Naive thymus-derived CD4-positive, alpha-beta T cell (primary cell): ENCODE data around the gene KDM5C. TPM values are rescaled to one million over a fixed set of nuclear protein-coding genes. Genes with fewer than 3 reads are reported as not detected.

ENCODE experiments used
- ATAC-seq: fragments of 150-1000 bp; cut with Tn5 transposase; 2 replicates; pipeline ENCODE4 v1.10.0; 2021; ENCODE audit warnings: mild to moderate bottlenecking, moderate library complexity
- CTCF ChIA-PET: fragments of 350-600 bp; sonication (Branson Sonifier 250); formaldehyde crosslinking; loops from one replicate; lab custom pipeline; 2021; ENCODE audit warnings: antibody characterized with exemption; lab: Charles Lee
- POLR2A ChIA-PET: fragments of 350-600 bp; sonication (Branson Sonifier 250); formaldehyde crosslinking; loops from one replicate; lab custom pipeline; 2021; ENCODE audit warnings: antibody characterized with exemption, inconsistent platforms; lab: Charles Lee
- DNase-seq, 9 donors: peaks; one replicate each; pipeline versions ENCODE4 v3.0.0 to v3.0.0-alpha.2; 2020 to 2022; ENCODE audit warnings: mixed read lengths in 1 of 9
- H3K27ac ChIP-seq: one replicate; pipeline ENCODE4 v1.7.0; 2013; ENCODE audit warnings: mild to moderate bottlenecking, low read depth, low read length, moderate library complexity
- H3K27me3 ChIP-seq, 2 donors: one replicate each; pipeline ENCODE4 v1.7.0; 2013; ENCODE audit warnings: low read length in 2 of 2, mild to moderate bottlenecking in 2 of 2, moderate library complexity in 2 of 2; ENCODE audit not compliant: control insufficient read depth in 2 of 2, insufficient read depth in 2 of 2
- H3K36me3 ChIP-seq, 3 experiments: 1 replicate in 2 of 3; 2 replicates in 1 of 3; pipeline ENCODE4 v1.7.0; 2013; ENCODE audit warnings: low read length in 3 of 3, mild to moderate bottlenecking in 3 of 3, moderate library complexity in 1 of 3; ENCODE audit not compliant: insufficient read depth in 3 of 3, control insufficient read depth in 2 of 3
- H3K4me1 ChIP-seq, 2 donors: one replicate each; pipeline ENCODE4 v1.7.0; 2013; ENCODE audit warnings: low read length in 2 of 2, mild to moderate bottlenecking in 2 of 2, moderate library complexity in 1 of 2; ENCODE audit not compliant: control insufficient read depth in 2 of 2, insufficient read depth in 2 of 2
- H3K4me3 ChIP-seq: 2 replicates; pipeline ENCODE4 v1.7.0; 2013; ENCODE audit warnings: mild to moderate bottlenecking, low read length
- H3K9me3 ChIP-seq, 3 experiments: 1 replicate in 2 of 3; 2 replicates in 1 of 3; pipeline ENCODE4 v1.7.0; 2013; ENCODE audit warnings: low read length in 3 of 3; ENCODE audit not compliant: control insufficient read depth in 2 of 3
- H3K27ac Mint-ChIP-seq, 9 donors: one replicate each; pipeline ENCODE4 v1.8.0; 2020 to 2022; ENCODE audit warnings: mixed read lengths in 9 of 9, mild to moderate bottlenecking in 8 of 9, moderate library complexity in 5 of 9, inconsistent platforms in 2 of 9
- H3K27me3 Mint-ChIP-seq, 5 donors: one replicate each; pipeline ENCODE4 v1.8.0; 2021 to 2022; ENCODE audit warnings: mixed read lengths in 5 of 5, mild to moderate bottlenecking in 1 of 5
- H3K36me3 Mint-ChIP-seq, 5 donors: one replicate each; pipeline ENCODE4 v1.8.0; 2020 to 2022; ENCODE audit warnings: mixed read lengths in 5 of 5, mild to moderate bottlenecking in 3 of 5, inconsistent platforms in 1 of 5
- H3K4me1 Mint-ChIP-seq, 7 donors: one replicate each; pipeline ENCODE4 v1.8.0; 2020 to 2022; ENCODE audit warnings: mixed read lengths in 7 of 7, mild to moderate bottlenecking in 3 of 7, inconsistent platforms in 1 of 7
- H3K4me3 Mint-ChIP-seq, 10 donors: one replicate each; pipeline ENCODE4 v1.8.0; 2020 to 2022; ENCODE audit warnings: mild to moderate bottlenecking in 10 of 10, mixed read lengths in 10 of 10, moderate library complexity in 6 of 10, inconsistent platforms in 2 of 10
- H3K9me3 Mint-ChIP-seq, 11 donors: one replicate each; pipeline ENCODE4 v1.8.0; 2020 to 2022; ENCODE audit warnings: mixed read lengths in 11 of 11, mild to moderate bottlenecking in 4 of 11, inconsistent platforms in 1 of 11, moderate library complexity in 1 of 11
- intact Hi-C, 2 donors: fragments of 100-400 bp; cut with micrococcal nuclease; formaldehyde crosslinking; loops; one replicate each; pipeline ENCODE4 v1.15.1; 2023
- polyA plus RNA-seq, 2 donors: library from polyadenylated mRNA; unstranded; fragments of 300-500 nt; fragmentation: Illumina TruSeq; gene quantifications; one replicate each; pipeline ENCODE4 v1.2.3, GENCODE V29; 2021
- total RNA-seq, 6 experiments: library from RNA in 5 of 6; stranded (reverse) in 5 of 6; gene quantifications; 1 replicate in 5 of 6; 2 replicates in 1 of 6; pipeline ENCODE4 v1.2.3 and lab custom pipeline; 2021 to 2026

Gene KDM5C
- total and polyA plus RNA-seq, 7 experiments from 2014 or later, result 24.4 to 216 (median 128) TPM

GRCh38 chrX:53257166-53257565, 32.2 kb upstream of the KDM5C start:
- Histone ChIP-seq H3K36me3 (no peaks in the 10 kb centered on the region), H3K27me3 (no peaks in the 10 kb centered on the region), H3K4me1 (peaks cover 0 to 5% of the 10 kb centered on the region in 2 donors), H3K9me3 (no peaks in the 10 kb centered on the region), H3K27ac (no peak overlapping the region), H3K4me3 (no peak overlapping the region)
- ATAC-seq, result no peak
- CTCF ChIA-PET, result no interaction called here
- H3K27ac Mint-ChIP-seq, result no peak overlapping the region
- intact Hi-C loops, result no loop called here
- no peak overlapping the region for H3K4me3 Mint-ChIP-seq
- DNase-seq, result no peak
- POLR2A ChIA-PET, result no interaction called here
- peaks cover 0 to 5% (median 0%) of the 10 kb centered on the region in 5 donors for H3K27me3 Mint-ChIP-seq
- H3K36me3 Mint-ChIP-seq, result no peaks in the 10 kb centered on the region
- H3K4me1 Mint-ChIP-seq, result peaks cover 8 to 16% (median 10%) of the 10 kb centered on the region in 7 donors
- no peaks in the 10 kb centered on the region for H3K9me3 Mint-ChIP-seq

- no peaks in the 10 kb centered on the region for H3K36me3 ChIP-seq
- Mint-ChIP-seq H3K9me3 (no peaks in the 10 kb centered on the region), H3K27me3 (peaks cover 0 to 3% (median 0%) of the 10 kb centered on the region in 5 donors), H3K36me3 (no peaks in the 10 kb centered on the region), H3K27ac (no peak overlapping the region), H3K4me1 (peaks cover 3 to 10% (median 4%) of the 10 kb centered on the region in 7 donors), H3K4me3 (no peak overlapping the region)
- H3K4me1 ChIP-seq, result peaks cover 0 to 4% of the 10 kb centered on the region in 2 donors
- CTCF ChIA-PET, result no interaction called here
- no peak for DNase-seq
- no peak overlapping the region for H3K4me3 ChIP-seq
- intact Hi-C loops, result no loop called here
- ATAC-seq, result no peak
- POLR2A ChIA-PET, result no interaction called here
- H3K27me3 ChIP-seq, result no peaks in the 10 kb centered on the region
- no peak overlapping the region for H3K27ac ChIP-seq
- no peaks in the 10 kb centered on the region for H3K9me3 ChIP-seq
These were observed 31.5 kb upstream of the KDM5C start for GRCh38 chrX:53256446-53257041.

GRCh38 chrX:53255738-53256191, 30.8 kb upstream of the KDM5C start:
- no peaks in the 10 kb centered on the region for H3K9me3 ChIP-seq
- ATAC-seq (no peak), DNase-seq (no peak)
- H3K36me3 ChIP-seq, result no peaks in the 10 kb centered on the region
- intact Hi-C loops, result no loop called here
- H3K4me1 ChIP-seq, result no peaks in the 10 kb centered on the region
- Mint-ChIP-seq H3K4me3 (no peak overlapping the region), H3K27me3 (peaks cover 0 to 3% (median 0%) of the 10 kb centered on the region in 5 donors), H3K4me1 (peaks cover 0 to 6% (median 0%) of the 10 kb centered on the region in 7 donors), H3K27ac (no peak overlapping the region), H3K9me3 (no peaks in the 10 kb centered on the region), H3K36me3 (no peaks in the 10 kb centered on the region)
- POLR2A ChIA-PET, result no interaction called here
- CTCF ChIA-PET, result no interaction called here
- H3K27me3 ChIP-seq, result no peaks in the 10 kb centered on the region
- no peak overlapping the region for H3K4me3 ChIP-seq
- H3K27ac ChIP-seq, result no peak overlapping the region

- Mint-ChIP-seq H3K36me3 (no peaks in the 10 kb centered on the region), H3K9me3 (no peaks in the 10 kb centered on the region), H3K27me3 (no peaks in the 10 kb centered on the region), H3K4me3 (no peak overlapping the region), H3K27ac (no peak overlapping the region), H3K4me1 (no peaks in the 10 kb centered on the region)
- DNase-seq, result no peak
- H3K9me3 ChIP-seq, result no peaks in the 10 kb centered on the region
- no peak for ATAC-seq
- no peaks in the 10 kb centered on the region for H3K27me3 ChIP-seq
- ChIA-PET CTCF (no interaction called here), POLR2A (no interaction called here)
- H3K4me3 ChIP-seq, result no peak overlapping the region
- intact Hi-C loops, result no loop called here
- no peaks in the 10 kb centered on the region for H3K4me1 ChIP-seq
- H3K36me3 ChIP-seq, result no peaks in the 10 kb centered on the region
- no peak overlapping the region for H3K27ac ChIP-seq
These were observed 29.8 kb upstream of the KDM5C start for GRCh38 chrX:53254570-53255461.

GRCh38 chrX:53253293-53254020, 28.4 kb upstream of the KDM5C start:
- ATAC-seq (no peak), DNase-seq (no peak)
- no peaks in the 10 kb centered on the region for H3K36me3 ChIP-seq
- no peak overlapping the region for H3K27ac Mint-ChIP-seq
- H3K36me3 Mint-ChIP-seq, result no peaks in the 10 kb centered on the region
- H3K9me3 Mint-ChIP-seq, result no peaks in the 10 kb centered on the region
- ChIA-PET POLR2A (no interaction called here), CTCF (no interaction called here)
- no peak overlapping the region for H3K4me3 Mint-ChIP-seq
- no peaks in the 10 kb centered on the region for H3K4me1 Mint-ChIP-seq
- intact Hi-C loops, result no loop called here
- H3K27ac ChIP-seq, result no peak overlapping the region
- H3K27me3 Mint-ChIP-seq, result no peaks in the 10 kb centered on the region
- H3K27me3 ChIP-seq, result no peaks in the 10 kb centered on the region
- no peaks in the 10 kb centered on the region for H3K4me1 ChIP-seq
- no peak overlapping the region for H3K4me3 ChIP-seq
- H3K9me3 ChIP-seq, result no peaks in the 10 kb centered on the region

- no peaks in the 10 kb centered on the region for H3K9me3 ChIP-seq
- no peak for DNase-seq
- no peaks in the 10 kb centered on the region for H3K27me3 ChIP-seq
- no peak overlapping the region for H3K4me3 ChIP-seq
- intact Hi-C loops, result no loop called here
- Mint-ChIP-seq H3K9me3 (no peaks in the 10 kb centered on the region), H3K27ac (peak overlapping the region in 1 of 9 donors; percentile 11), H3K4me1 (no peaks in the 10 kb centered on the region), H3K4me3 (no peak overlapping the region), H3K27me3 (peaks cover 0 to 1% (median 0%) of the 10 kb centered on the region in 5 donors), H3K36me3 (no peaks in the 10 kb centered on the region)
- POLR2A ChIA-PET, result no interaction called here
- ATAC-seq, result no peak
- no peaks in the 10 kb centered on the region for H3K4me1 ChIP-seq
- CTCF ChIA-PET, result no interaction called here
- H3K36me3 ChIP-seq, result no peaks in the 10 kb centered on the region
- H3K27ac ChIP-seq, result no peak overlapping the region
These were observed 26.3 kb upstream of the KDM5C start for GRCh38 chrX:53251307-53251706.
